ENCODE measurements around the gene ELL2.

Gene ELL2

GRCh38 chr5:95961617-95962474 lies at the start of gene ELL2:
TSS of gene ELL2 (minus strand) at chr5:95961851. CDS start at chr5:95961721, 130 bp downstream.
- no peaks in the 10 kb centered on the region for H3K36me3 ChIP-seq
- no peaks in the 10 kb centered on the region for H3K27me3 ChIP-seq
- no peaks in the 10 kb centered on the region for H3K9me3 ChIP-seq
- TF ChIP-seq CTCF (IDR thresholded peaks at IDR 0.05): no peak
- H3K27ac ChIP-seq: peak within 1 kb of the TSS; percentile 99
- H3K4me1 ChIP-seq (ENCODE audit: control insufficient read depth in 1 of 2, insufficient read depth in 1 of 2, low read depth in 1 of 2, low read length in 1 of 2): peaks cover 41 to 45% of the 10 kb centered on the region in 2 experiments
- H3K4me3 ChIP-seq (ENCODE audit: low read depth in 1 of 2, low read length in 1 of 2): peak within 1 kb of the TSS; percentile 89 to 98

- Histone ChIP-seq H3K9me3 (no peaks in the 10 kb centered on the region), H3K27me3 (no peaks in the 10 kb centered on the region), H3K27ac (no peak overlapping the region), H3K4me3 (ENCODE audit: low read depth in 1 of 2, low read length in 1 of 2) (no peak overlapping the region), H3K4me1 (ENCODE audit: control insufficient read depth in 1 of 2, insufficient read depth in 1 of 2, low read depth in 1 of 2, low read length in 1 of 2) (no peaks in the 10 kb centered on the region), H3K36me3 (no peaks in the 10 kb centered on the region)
- no peak for TF ChIP-seq CTCF (IDR thresholded peaks at IDR 0.05)
These were observed 47.5 kb upstream of the ELL2 start for GRCh38 chr5:96008987-96009647.

GRCh38 chr5:96008487-96008886 lies 46.8 kb upstream of the ELL2 start:
- H3K9me3 ChIP-seq: no peaks in the 10 kb centered on the region
- no peak overlapping the region for H3K27ac ChIP-seq
- TF ChIP-seq CTCF (IDR thresholded peaks at IDR 0.05): no peak
- no peaks in the 10 kb centered on the region for H3K27me3 ChIP-seq
- H3K4me1 ChIP-seq (ENCODE audit: control insufficient read depth in 1 of 2, insufficient read depth in 1 of 2, low read depth in 1 of 2, low read length in 1 of 2): no peaks in the 10 kb centered on the region
- no peaks in the 10 kb centered on the region for H3K36me3 ChIP-seq
- no peak overlapping the region for H3K4me3 ChIP-seq (ENCODE audit: low read depth in 1 of 2, low read length in 1 of 2)

- no peak overlapping the region for H3K27ac ChIP-seq
- no peaks in the 10 kb centered on the region for H3K9me3 ChIP-seq
- H3K4me1 ChIP-seq (ENCODE audit: control insufficient read depth in 1 of 2, insufficient read depth in 1 of 2, low read depth in 1 of 2, low read length in 1 of 2): no peaks in the 10 kb centered on the region
- no peaks in the 10 kb centered on the region for H3K36me3 ChIP-seq
- H3K27me3 ChIP-seq: no peaks in the 10 kb centered on the region
- H3K4me3 ChIP-seq (ENCODE audit: low read depth in 1 of 2, low read length in 1 of 2): no peak overlapping the region
- no peak for TF ChIP-seq CTCF (IDR thresholded peaks at IDR 0.05)
These were observed 45.4 kb upstream of the ELL2 start for GRCh38 chr5:96007051-96007450.

- H3K9me3 ChIP-seq: no peaks in the 10 kb centered on the region
- H3K27ac ChIP-seq: no peak overlapping the region
- no peaks in the 10 kb centered on the region for H3K36me3 ChIP-seq
- H3K4me3 ChIP-seq (ENCODE audit: low read depth in 1 of 2, low read length in 1 of 2): no peak overlapping the region
- TF ChIP-seq CTCF (IDR thresholded peaks at IDR 0.05): no peak
- no peaks in the 10 kb centered on the region for H3K27me3 ChIP-seq
- H3K4me1 ChIP-seq (ENCODE audit: control insufficient read depth in 1 of 2, insufficient read depth in 1 of 2, low read depth in 1 of 2, low read length in 1 of 2): no peaks in the 10 kb centered on the region
These were observed 44.6 kb upstream of the ELL2 start for GRCh38 chr5:96006291-96006690.

Data from neutrophil (primary cell).